Fibroblast of the aortic adventitia (primary cell): ENCODE results near the gene GLT1D1. TPM values are rescaled to one million over a fixed set of nuclear protein-coding genes. Genes with fewer than 3 reads are reported as not detected.
"Not testable (repeated sequence)": the region's sequence is repeated elsewhere in the genome, so short reads cannot be mapped to it uniquely, and the experiment has no call there.

Source experiments
- DNase-seq: peaks from one replicate; pipeline ENCODE4 v3.0.0-alpha.2; 2010; ENCODE audit warnings: low read depth
- H3K4me3 ChIP-seq: 2 replicates; pipeline ENCODE4 v1.5.1; 2011; ENCODE audit warnings: low read depth, mild to moderate bottlenecking, control low read depth, low read length, moderate library complexity
- CTCF ChIP-seq: IDR thresholded peaks from 2 replicates; pipeline ENCODE4 v1.5.1; 2011; ENCODE audit warnings: mild to moderate bottlenecking, low read length, control low read depth, inconsistent platforms; ENCODE audit not compliant: insufficient read depth
- total RNA-seq: library from RNA; depleted of rRNA; stranded (reverse); fragments of >200 nt; gene quantifications from 2 replicates; pipeline ENCODE4 v1.2.3, GENCODE V29; 2012; ENCODE audit warnings: low replicate concordance

The GLT1D1 gene
- total RNA-seq, 1 donor = not detected

- TF ChIP-seq CTCF = no peak
- H3K4me3 ChIP-seq = no peak overlapping the region
- DNase-seq = no peak
These were observed 22.8 kb upstream of the GLT1D1 start for GRCh38 chr12:128830505-128830893.

- no peak for TF ChIP-seq CTCF
- no peak for DNase-seq
- H3K4me3 ChIP-seq = no peak overlapping the region
These were observed 19.9 kb upstream of the GLT1D1 start for GRCh38 chr12:128833418-128833817.

- not testable (repeated sequence) for H3K4me3 ChIP-seq, DNase-seq
These were observed 13.4 kb upstream of the GLT1D1 start for GRCh38 chr12:128839885-128840284.

- TF ChIP-seq CTCF = no peak
- DNase-seq = no peak
- no peak overlapping the region for H3K4me3 ChIP-seq
These were observed 12.3 kb upstream of the GLT1D1 start for GRCh38 chr12:128840862-128841468.

GRCh38 chr12:128842579-128842978 is 10.7 kb upstream of the GLT1D1 start:
- TF ChIP-seq CTCF = no peak
- no peak overlapping the region for H3K4me3 ChIP-seq
- DNase-seq = no peak

GRCh38 chr12:128843538-128843937 is 9.7 kb upstream of the GLT1D1 start:
- no peak overlapping the region for H3K4me3 ChIP-seq
- no peak for TF ChIP-seq CTCF
- no peak for DNase-seq

GRCh38 chr12:128844031-128844635 is 9.1 kb upstream of the GLT1D1 start:
- no peak for TF ChIP-seq CTCF
- no peak for DNase-seq
- no peak overlapping the region for H3K4me3 ChIP-seq

- not testable (repeated sequence) for DNase-seq, H3K4me3 ChIP-seq
These were observed 6.6 kb upstream of the GLT1D1 start for GRCh38 chr12:128846671-128847070.
